Endothelial cell of umbilical vein (primary cell): ENCODE data around the gene TRPC1. TPM values are rescaled to one million over a fixed set of nuclear protein-coding genes. Genes with fewer than 3 reads are reported as not detected.

ENCODE experiments used
- BruUV-seq: library from RNA; stranded (reverse); fragments of 400-500 nt; replicated peaks from 2 replicates; lab custom pipeline; 2021; lab: Mats Ljungman, UMichigan
- CTCF ChIA-PET: fragments of 300-600, 350-600 bp; sonication (Branson Sonifier 250); formaldehyde crosslinking; loops from one replicate; lab custom pipeline; 2021; ENCODE audit warnings: antibody characterized with exemption, inconsistent platforms; lab: Charles Lee
- POLR2A ChIA-PET: fragments of 300-600, 350-600 bp; sonication (Branson Sonifier 250); formaldehyde crosslinking; loops from one replicate; lab custom pipeline; 2021; ENCODE audit warnings: antibody characterized with exemption, inconsistent platforms; lab: Charles Lee
- DNase-seq: peaks from one replicate; pipeline ENCODE4 v3.0.0-alpha.2; 2011; ENCODE audit warnings: low read depth, low spot score
- FAIRE-seq: peaks from 2 replicates; lab custom pipeline; 2011; peaks lifted over from hg19 to GRCh38; lab: Jason Lieb, UNC
- H2AFZ ChIP-seq: 2 replicates; pipeline ENCODE4 v1.6.0; 2012; ENCODE audit warnings: low read depth, low read length, control low read depth, inconsistent platforms
- H3K27ac ChIP-seq: 2 replicates; pipeline ENCODE4 v1.5.1; 2011; ENCODE audit warnings: low read depth, mild to moderate bottlenecking, control low read depth, low read length, moderate library complexity; ENCODE audit not compliant: insufficient read depth
- H3K27me3 ChIP-seq, 2 experiments: 2 replicates each; pipeline versions ENCODE4 v1.6.0 to v1.6.1; 2011; ENCODE audit warnings: low read length in 2 of 2, mixed read lengths in 1 of 2; ENCODE audit not compliant: control insufficient read depth in 2 of 2, insufficient read depth in 2 of 2
- H3K36me3 ChIP-seq, 2 experiments: 2 replicates in 1 of 2; 3 replicates in 1 of 2; pipeline ENCODE4 v1.5.1; 2011; ENCODE audit warnings: low read length in 2 of 2, mild to moderate bottlenecking in 1 of 2, moderate library complexity in 1 of 2; ENCODE audit not compliant: control insufficient read depth in 2 of 2, insufficient read depth in 2 of 2; ENCODE audit errors: extremely low read depth in 1 of 2
- H3K4me1 ChIP-seq: 3 replicates; pipeline ENCODE4 v1.5.1; 2011; ENCODE audit warnings: mild to moderate bottlenecking, low read length; ENCODE audit not compliant: control insufficient read depth, insufficient read depth; ENCODE audit errors: extremely low read depth
- H3K4me2 ChIP-seq: 2 replicates; pipeline ENCODE4 v1.6.1; 2011; ENCODE audit warnings: low read length, control low read depth, mixed read lengths; ENCODE audit not compliant: insufficient read depth
- H3K4me3 ChIP-seq, 3 experiments: fragments of 200-600 bp in 1 of 3; sonication (generic), shearing (Covaris generic) in 1 of 3; replicated peaks in 1 of 3; 2 replicates each; pipeline ENCODE4 v1.5.1; 2011 to 2016; ENCODE audit warnings: control low read depth in 3 of 3, low read length in 3 of 3, mild to moderate bottlenecking in 2 of 3, inconsistent platforms in 1 of 3, low read depth in 1 of 3, moderate library complexity in 1 of 3; ENCODE audit not compliant: insufficient read depth in 1 of 3
- H3K79me2 ChIP-seq: 2 replicates; pipeline ENCODE4 v1.6.0; 2012; ENCODE audit warnings: low read length, inconsistent platforms; ENCODE audit not compliant: control insufficient read depth, insufficient read depth
- H3K9ac ChIP-seq: replicated peaks from 2 replicates; pipeline ENCODE3; 2011; ENCODE audit warnings: low read length, control low read depth; ENCODE audit not compliant: insufficient read depth; ENCODE audit errors: extremely low read depth
- H3K9me1 ChIP-seq: replicated peaks from 3 replicates; pipeline ENCODE4 v1.6.0; 2011; ENCODE audit warnings: mild to moderate bottlenecking, low read length; ENCODE audit not compliant: control insufficient read depth, insufficient read depth; ENCODE audit errors: extremely low read depth
- H3K9me3 ChIP-seq: replicated peaks from 2 replicates; pipeline ENCODE4 v1.5.1; 2012; ENCODE audit warnings: low read length, inconsistent platforms; ENCODE audit not compliant: control insufficient read depth, insufficient read depth
- H4K20me1 ChIP-seq: replicated peaks from 2 replicates; pipeline ENCODE3; 2011; ENCODE audit warnings: mild to moderate bottlenecking, low read length; ENCODE audit not compliant: control insufficient read depth, insufficient read depth; ENCODE audit errors: extremely low read depth
- EZH2 ChIP-seq: IDR thresholded peaks from 2 replicates; pipeline ENCODE4 v1.6.1; 2012; ENCODE audit warnings: borderline replicate concordance, low read depth, mild to moderate bottlenecking, moderate library complexity, low read length, inconsistent platforms; ENCODE audit not compliant: severe bottlenecking
- FOS ChIP-seq: IDR thresholded peaks from 2 replicates; pipeline ENCODE4 v1.6.1; 2011; ENCODE audit warnings: mild to moderate bottlenecking, low read length, moderate library complexity, borderline replicate concordance; ENCODE audit not compliant: insufficient read depth
- GATA2 ChIP-seq: IDR thresholded peaks from 2 replicates; pipeline ENCODE4 v1.7.0; 2011; ENCODE audit warnings: low read depth, mild to moderate bottlenecking, moderate library complexity, mixed read lengths, low read length; ENCODE audit not compliant: insufficient read length, insufficient read depth
- JUN ChIP-seq: IDR thresholded peaks from 2 replicates; pipeline ENCODE4 v1.6.1; 2011; ENCODE audit warnings: borderline replicate concordance, low read depth; ENCODE audit not compliant: insufficient read length, insufficient read depth
- MAX ChIP-seq: IDR thresholded peaks from 2 replicates; pipeline ENCODE4 v1.6.1; 2011; ENCODE audit not compliant: insufficient read depth, insufficient read length
- MYC ChIP-seq: IDR thresholded peaks from one replicate; pipeline ENCODE4 v1.6.1; 2011; ENCODE audit warnings: mild to moderate bottlenecking, low read depth, low read length
- POLR2A ChIP-seq: IDR thresholded peaks from 2 replicates; pipeline ENCODE4 v1.6.1; 2012; ENCODE audit warnings: low read depth, mild to moderate bottlenecking, control low read depth, low read length
- POLR2AphosphoS5 ChIP-seq: IDR thresholded peaks from 2 replicates; pipeline ENCODE4 v1.6.1; 2012; ENCODE audit warnings: low read depth, mild to moderate bottlenecking, control low read depth, low read length, moderate library complexity; ENCODE audit not compliant: insufficient read depth
- dilution Hi-C: fragments of 300-500 bp; cut with MboI; formaldehyde crosslinking; loops from one replicate; pipeline ENCODE4 v1.15.0; 2019; ENCODE audit warnings: low sequenced_read_pairs; ENCODE audit not compliant: extremely low pct_ligation_motif_present
- intact Hi-C: fragments of 100-400 bp; cut with micrococcal nuclease; formaldehyde crosslinking; loops from one replicate; pipeline ENCODE4 v1.10.0; 2022
- polyA plus RNA-seq, 4 experiments: library from polyadenylated mRNA; depleted of rRNA in 3 of 4; stranded (reverse) in 3 of 4; unstranded in 1 of 4; fragments of >200 nt; gene quantifications; 2 replicates each; pipeline versions ENCODE4 v1.2.1 to v1.2.3, GENCODE V29; 2011 to 2012; ENCODE audit warnings: missing spikeins in 1 of 4
- total RNA-seq: library from RNA; stranded (reverse); gene quantifications from 2 replicates; pipeline ENCODE4 v1.2.3, GENCODE V29; 2021
- TF ChIP-seq, protein P1 (sequence below), 2 donors: IDR thresholded peaks; 1 replicate in 1 of 2; 2 replicates in 1 of 2; pipeline ENCODE4 v1.5.1; 2011; ENCODE audit warnings: low read length in 2 of 2, mild to moderate bottlenecking in 2 of 2, moderate library complexity in 2 of 2, control low read depth in 1 of 2, inconsistent platforms in 1 of 2, low read depth in 1 of 2; ENCODE audit not compliant: insufficient read depth in 1 of 2; ENCODE audit errors: extremely low read depth in 1 of 2

The TRPC1 gene
- total and polyA plus RNA-seq, 2 donors (not counting 3 experiments of a cell fraction or from before 2014, with no cell fraction given) = 3.5 to 5.9 TPM

DNA sequence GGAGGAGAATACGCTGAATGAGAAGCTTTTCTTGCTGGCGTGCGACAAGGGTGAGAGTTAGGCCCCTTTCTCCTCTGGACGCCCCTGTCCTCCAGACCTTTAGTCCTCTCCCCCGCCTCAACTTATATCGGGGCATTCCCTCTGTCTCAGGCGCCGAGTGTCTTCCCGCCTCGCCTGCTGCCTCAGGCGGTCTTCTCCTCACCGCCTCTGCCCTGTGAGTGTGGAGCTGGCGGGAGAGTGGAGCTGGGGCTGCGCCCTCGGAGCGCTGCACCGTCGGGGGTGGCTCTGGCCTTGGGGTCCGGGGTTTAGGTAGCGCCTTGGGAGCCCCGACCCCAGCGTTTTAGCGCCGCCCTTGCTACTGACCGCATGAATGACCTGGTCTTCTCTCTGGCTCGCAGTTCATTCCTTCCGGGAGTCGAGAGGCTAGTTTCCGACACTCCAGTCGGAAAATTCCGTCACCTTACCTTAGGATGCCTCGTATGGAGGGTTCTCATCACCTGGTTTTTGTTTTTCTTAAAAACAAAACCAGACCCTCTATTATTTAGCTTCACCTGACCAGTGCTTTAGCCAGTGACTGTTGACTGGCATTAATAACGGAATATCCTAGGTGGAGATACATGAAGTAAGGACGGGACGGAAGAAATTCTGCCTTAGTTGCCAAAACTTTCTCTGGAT lies 985 bp downstream of the TRPC1 start:
- Histone ChIP-seq H3K9ac (peak overlapping the region; percentile 94), H3K4me1 (peaks cover 7% of the 10 kb centered on the region), H3K9me1 (no peaks in the 10 kb centered on the region), H3K36me3 (no peaks in the 10 kb centered on the region), H3K4me3 (peak overlapping the region; percentile 25 to 79 (median 68)), H4K20me1 (no peaks in the 10 kb centered on the region), H3K9me3 (no peaks in the 10 kb centered on the region), H3K27me3 (no peaks in the 10 kb centered on the region), H2AFZ (peak overlapping the region; percentile 98), H3K4me2 (peak overlapping the region; percentile 97), H3K27ac (peak overlapping the region; percentile 5), H3K79me2 (no peaks in the 10 kb centered on the region)
- dilution Hi-C loops (no loop called here), intact Hi-C loops (loop anchor here (2.0 to 5.0 kb wide), 4 partner anchors 128 to 277 kb away; partner anchors contain the start of genes ATR, PLS1 and U2SURP)
- TSS peak; percentile 41 for BruUV-seq
- CTCF ChIA-PET = interaction anchor here (2.6 kb wide), 1 partner anchor 138 kb away, joined by 9 read pairs; no protein-coding TSS in a partner anchor
- POLR2A ChIA-PET = no interaction called here
- DNase-seq = peak; percentile 50
- FAIRE-seq = peak; percentile 31
- peak; percentile 22 for TF ChIP-seq POLR2AphosphoS5
- TF ChIP-seq MAX = no peak

- no peaks in the 10 kb centered on the region for H3K27me3 ChIP-seq
- H3K36me3 ChIP-seq = no peaks in the 10 kb centered on the region
- peak overlapping the region; percentile 98 for H2AFZ ChIP-seq
- H3K9ac ChIP-seq = peak overlapping the region; percentile 94
- FAIRE-seq = no peak
- peaks cover 7% of the 10 kb centered on the region for H3K4me1 ChIP-seq
- H3K9me3 ChIP-seq = no peaks in the 10 kb centered on the region
- TF ChIP-seq POLR2A (no peak), FOS (no peak), EZH2 (no peak), POLR2AphosphoS5 (no peak), GATA2 (no peak), MYC (no peak), MAX (no peak), JUN (no peak)
- TF ChIP-seq, protein P1, sequence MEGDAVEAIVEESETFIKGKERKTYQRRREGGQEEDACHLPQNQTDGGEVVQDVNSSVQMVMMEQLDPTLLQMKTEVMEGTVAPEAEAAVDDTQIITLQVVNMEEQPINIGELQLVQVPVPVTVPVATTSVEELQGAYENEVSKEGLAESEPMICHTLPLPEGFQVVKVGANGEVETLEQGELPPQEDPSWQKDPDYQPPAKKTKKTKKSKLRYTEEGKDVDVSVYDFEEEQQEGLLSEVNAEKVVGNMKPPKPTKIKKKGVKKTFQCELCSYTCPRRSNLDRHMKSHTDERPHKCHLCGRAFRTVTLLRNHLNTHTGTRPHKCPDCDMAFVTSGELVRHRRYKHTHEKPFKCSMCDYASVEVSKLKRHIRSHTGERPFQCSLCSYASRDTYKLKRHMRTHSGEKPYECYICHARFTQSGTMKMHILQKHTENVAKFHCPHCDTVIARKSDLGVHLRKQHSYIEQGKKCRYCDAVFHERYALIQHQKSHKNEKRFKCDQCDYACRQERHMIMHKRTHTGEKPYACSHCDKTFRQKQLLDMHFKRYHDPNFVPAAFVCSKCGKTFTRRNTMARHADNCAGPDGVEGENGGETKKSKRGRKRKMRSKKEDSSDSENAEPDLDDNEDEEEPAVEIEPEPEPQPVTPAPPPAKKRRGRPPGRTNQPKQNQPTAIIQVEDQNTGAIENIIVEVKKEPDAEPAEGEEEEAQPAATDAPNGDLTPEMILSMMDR (IDR thresholded peaks at IDR 0.05; ENCODE audit: extremely low read depth in 1 of 2, insufficient read depth in 1 of 2, low read depth in 1 of 2, low read length in 2 of 2) = no peak
- dilution Hi-C loops (no loop called here), intact Hi-C loops (loop anchor here (2.0 kb wide), 3 partner anchors 129 to 147 kb away; partner anchors contain the start of genes ATR and PLS1)
- BruUV-seq = no TSS peak
- no peaks in the 10 kb centered on the region for H3K9me1 ChIP-seq
- H3K4me3 ChIP-seq = peak overlapping the region; percentile 25 to 79 (median 68)
- H3K27ac ChIP-seq = no peak overlapping the region
- no peaks in the 10 kb centered on the region for H3K79me2 ChIP-seq
- no peaks in the 10 kb centered on the region for H4K20me1 ChIP-seq
- peak overlapping the region; percentile 97 for H3K4me2 ChIP-seq
- POLR2A ChIA-PET = no interaction called here
- CTCF ChIA-PET = interaction anchor here (2.6 kb wide), 1 partner anchor 138 kb away, joined by 9 read pairs; no protein-coding TSS in a partner anchor
- no peak for DNase-seq
These were observed 1.5 kb downstream of the TRPC1 start for GRCh38 chr3:142725357-142725739.
